ENCODE results near the gene UCN. TPM values are rescaled to one million over a fixed set of nuclear protein-coding genes. Genes with fewer than 3 reads are reported as not detected.
A peak's percentile ranks its signal among the peaks of the same experiment; 100 is the strongest.

The UCN gene
- total and polyA plus RNA-seq, 2 of the 4 experiments (the other 2 are of a cell fraction) = 0.22 TPM; not detected in 1

- in situ Hi-C loops (cut with MboI; ENCODE audit: low sequenced_read_pairs) = no loop called here
- DNase-seq = peak; percentile 99
- dilution Hi-C loops (cut with HindIII; ENCODE audit: low sequenced_read_pairs, unreplicated experiment) = no loop called here
- no peak for TF ChIP-seq NFE2L2 (IDR thresholded peaks at IDR 0.05; ENCODE audit: low read depth, low read length)
- TF ChIP-seq BHLHE40 (IDR thresholded peaks at IDR 0.05; ENCODE audit: low read depth, low read length) = peak; percentile 82
- peak; percentile 67 for TF ChIP-seq SMC3 (IDR thresholded peaks at IDR 0.05; ENCODE audit: low read depth, low read length)
- TF ChIP-seq CTCF (conservative IDR thresholded peaks at IDR 0.05; ENCODE audit: low read depth, low read length) = peak; percentile 81
- TF ChIP-seq USF2 (IDR thresholded peaks at IDR 0.05; ENCODE audit: low read depth, low read length) = no peak
- peak; percentile 79 for TF ChIP-seq POLR2A (IDR thresholded peaks at IDR 0.05; ENCODE audit: low read depth, low read length)
- peak; percentile 65 for TF ChIP-seq RAD21 (IDR thresholded peaks at IDR 0.05; ENCODE audit: low read length)
- TF ChIP-seq ELK1 (IDR thresholded peaks at IDR 0.05; ENCODE audit: borderline replicate concordance, low read depth, low read length) = no peak
- TF ChIP-seq MAZ (IDR thresholded peaks at IDR 0.05; ENCODE audit: borderline replicate concordance, low read depth, low read length) = 0 out of 2 replicates have a peak, but pooled peaks have one; percentile 20
- TF ChIP-seq FOS (IDR thresholded peaks at IDR 0.05; ENCODE audit: low read depth, low read length) = peak; percentile 100
- peak; percentile 20; the same call in 1 of the 2 replicates for TF ChIP-seq MXI1 (IDR thresholded peaks at IDR 0.05; ENCODE audit: borderline replicate concordance, low read depth, low read length)
- no peak for TF ChIP-seq CEBPB (IDR thresholded peaks at IDR 0.05; ENCODE audit: low read depth, low read length)
- TF ChIP-seq CHD1 (IDR thresholded peaks at IDR 0.05; ENCODE audit: low read depth, low read length) = no peak
- peak; percentile 76 for TF ChIP-seq RCOR1 (IDR thresholded peaks at IDR 0.05; ENCODE audit: insufficient replicate concordance, low read length)
Measured at GRCh38 chr2:27320958-27321543, 12.8 kb upstream of the UCN start.

More at GRCh38 chr2:27320958-27321543, 12.8 kb upstream of the UCN start:
- H3K23ac ChIP-seq (ENCODE audit: low read depth, low read length) = peak overlapping the region; percentile 89; the same call in 1 of the 2 replicates
- peak overlapping the region; percentile 82 for H2AK9ac ChIP-seq (replicated peaks; ENCODE audit: low read depth, low read length, poor library complexity)
- peak overlapping the region; percentile 67 for H2AFZ ChIP-seq (replicated peaks; ENCODE audit: low read length, poor library complexity)
- H3K9me1 ChIP-seq (ENCODE audit: insufficient read depth, low read length) = peaks cover 15% of the 10 kb centered on the region; the same call in 1 of the 2 replicates
- H4K8ac ChIP-seq (ENCODE audit: low read depth in 2 of 2, low read length in 2 of 2) = peak overlapping the region in 1 of 2 experiments; percentile 83
- POLR2A ChIA-PET (ENCODE audit: unreplicated experiment) = no interaction called here
- H3K4me3 ChIP-seq (ENCODE audit: insufficient read depth, low read depth, low read length) = peak overlapping the region; percentile 3; the same call in 1 of the 2 replicates
- peak overlapping the region; percentile 36; the same call in 1 of the 2 replicates for H4K5ac ChIP-seq (ENCODE audit: low read depth, low read length)
- 29% methylated on average over 3 of the region's 8 CpGs; no CpG with 5 or more reads in 1 of the 2 experiments for WGBS, 2 experiments (ENCODE audit: extremely low coverage in 2 of 2, insufficient read length in 1 of 2)
- BruUV-seq (replicated peaks) = no TSS peak
- H2BK20ac ChIP-seq (ENCODE audit: low read depth, low read length) = peak overlapping the region; percentile 72
- intact Hi-C loops (cut with micrococcal nuclease) = loop anchor here (1.0 to 5.0 kb wide), 2 partner anchors 36 to 49 kb away; partner anchors contain the start of genes EIF2B4, GTF3C2 and SNX17
- peak overlapping the region; percentile 66; the same call in 1 of the 2 replicates for H3K18ac ChIP-seq (ENCODE audit: low read depth, low read length)
- peak overlapping the region; percentile 75 for H2AK5ac ChIP-seq (ENCODE audit: low read depth, low read length)
- peak overlapping the region; percentile 40; the same call in 1 of the 3 replicates for H2BK15ac ChIP-seq (ENCODE audit: low read depth, low read length)
- H3K9me3 ChIP-seq (ENCODE audit: control insufficient read depth, insufficient read depth, low read length) = no peaks in the 10 kb centered on the region
- H3K79me1 ChIP-seq (ENCODE audit: low read depth in 1 of 2, low read length in 2 of 2) = peaks cover 28 to 48% of the 10 kb centered on the region in 2 experiments; a peak in 3 of 4 replicates
- H3K9ac ChIP-seq (ENCODE audit: low read depth, low read length) = no peak overlapping the region; the same call in 1 of the 2 replicates
- H4K20me1 ChIP-seq (ENCODE audit: insufficient read depth, low read length) = no peaks in the 10 kb centered on the region
- no peaks in the 10 kb centered on the region for H3K27me3 ChIP-seq (ENCODE audit: control insufficient read depth, insufficient read depth, low read length)
- H3K4me2 ChIP-seq (ENCODE audit: low read depth, low read length) = peak overlapping the region; percentile 68
- peak overlapping the region; percentile 74 for H4K91ac ChIP-seq (ENCODE audit: insufficient read depth, low read depth, low read length)
- peak overlapping the region; percentile 69 for H3K56ac ChIP-seq (ENCODE audit: extremely low read depth, insufficient read depth, low read length)
- H3K4ac ChIP-seq (ENCODE audit: low read depth, low read length) = peak overlapping the region; percentile 80
- ATAC-seq (ENCODE audit: low read depth) = peak; percentile 74
- H3K4me1 ChIP-seq (ENCODE audit: control insufficient read depth, insufficient read depth, low read length) = peaks cover 7% of the 10 kb centered on the region
- 0 out of 2 replicates have a peak overlapping the region, but pooled peaks have one; percentile 66 for H3K14ac ChIP-seq (replicated peaks; ENCODE audit: low read depth, low read length)
- H2BK5ac ChIP-seq (ENCODE audit: low read depth, low read length, poor library complexity, severe bottlenecking) = peak overlapping the region; percentile 94
- CTCF ChIA-PET = interaction anchor here (0.7 kb wide), 2 partner anchors 26 to 28 kb away, joined by 3 to 6 read pairs; no protein-coding TSS in a partner anchor
- H2BK120ac ChIP-seq (ENCODE audit: low read depth, low read length) = peak overlapping the region; percentile 56
- H3K36me3 ChIP-seq (ENCODE audit: control insufficient read depth, insufficient read depth, low read length) = peaks cover 6% of the 10 kb centered on the region
- peak overlapping the region; percentile 64 for H3K27ac ChIP-seq (ENCODE audit: insufficient read depth, low read length)

Measured in IMR-90 (cell line).